NCI-H1417 treated with DMSO at 0.1 percent for 48 hours (cell line): ENCODE data around the gene SGMS1.

ENCODE experiments used
- DNase-seq: peaks from one replicate; lab custom pipeline; 2025; lab: John Stamatoyannopoulos, UW

SGMS1 gene

GRCh38 chr10:50397312-50398140 lies 226.2 kb downstream of the SGMS1 start:
- no peak for DNase-seq

- DNase-seq, result no peak
Measured at GRCh38 chr10:50396491-50397311, 227.1 kb downstream of the SGMS1 start.

GRCh38 chr10:50395851-50396250 lies 227.9 kb downstream of the SGMS1 start:
- no peak for DNase-seq

GRCh38 chr10:50395271-50395670 lies 228.5 kb downstream of the SGMS1 start:
- no peak for DNase-seq

- no peak for DNase-seq
Measured at GRCh38 chr10:50394832-50395231, 228.9 kb downstream of the SGMS1 start.

- DNase-seq, result no peak
Measured at GRCh38 chr10:50393784-50394467, 229.8 kb downstream of the SGMS1 start.

- DNase-seq, result no peak
Measured at GRCh38 chr10:50392966-50393718, 230.6 kb downstream of the SGMS1 start.

GRCh38 chr10:50392426-50392825 lies 231.3 kb downstream of the SGMS1 start:
- no peak for DNase-seq

- DNase-seq, result no peak
Measured at GRCh38 chr10:50390302-50390701, 233.5 kb downstream of the SGMS1 start.

GRCh38 chr10:50388181-50388580 lies 235.6 kb downstream of the SGMS1 start:
- DNase-seq, result no peak

- no peak for DNase-seq
Measured at GRCh38 chr10:50387732-50388073, 236.1 kb downstream of the SGMS1 start.

GRCh38 chr10:50387007-50387731 lies 236.6 kb downstream of the SGMS1 start:
- no peak for DNase-seq

GRCh38 chr10:50385624-50386023 lies 238.1 kb downstream of the SGMS1 start:
- no peak for DNase-seq

- no peak for DNase-seq
Measured at GRCh38 chr10:50384898-50385297, 238.9 kb downstream of the SGMS1 start.

- DNase-seq, result no peak
Measured at GRCh38 chr10:50384238-50384637, 239.5 kb downstream of the SGMS1 start.

GRCh38 chr10:50382576-50383023 lies 241.2 kb downstream of the SGMS1 start:
- DNase-seq, result no peak

GRCh38 chr10:50381642-50382041 lies 242.1 kb downstream of the SGMS1 start:
- no peak for DNase-seq

GRCh38 chr10:50379616-50380015 lies 244.1 kb downstream of the SGMS1 start:
- no peak for DNase-seq

- no peak for DNase-seq
Measured at GRCh38 chr10:50375745-50376144, 248.0 kb downstream of the SGMS1 start.

GRCh38 chr10:50375051-50375452 lies 248.7 kb downstream of the SGMS1 start:
- no peak for DNase-seq

- no peak for DNase-seq
Measured at GRCh38 chr10:50373821-50374501, 249.8 kb downstream of the SGMS1 start.
